NCI-H1092 treated with DMSO at 0.1 percent for 48 hours (cell line): ENCODE results near the gene NOX1.
A peak's percentile ranks its signal among the peaks of the same experiment; 100 is the strongest.

Source experiments
- DNase-seq: peaks from one replicate; lab custom pipeline; 2025; lab: John Stamatoyannopoulos, UW

Gene NOX1

DNA sequence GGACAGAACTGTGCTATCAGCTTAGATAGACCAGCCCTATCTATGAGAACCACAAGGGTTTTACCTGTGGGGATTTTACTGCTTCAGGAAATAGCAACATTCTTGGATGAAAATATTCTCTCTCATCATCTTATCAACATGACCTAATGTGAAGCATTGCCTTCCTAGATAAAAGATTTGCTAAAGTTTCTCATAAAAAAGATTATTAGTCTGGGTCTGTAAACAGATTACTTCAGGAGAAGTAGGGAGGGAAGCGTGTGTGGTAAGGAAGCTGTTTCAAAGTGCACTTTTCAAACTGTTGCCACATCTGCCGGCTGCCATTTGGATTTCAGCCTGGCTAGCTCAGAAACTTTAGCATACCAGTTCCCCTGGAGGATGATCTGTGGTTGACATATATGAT lies at the start of gene NOX1:
Gene NOX1, minus strand, starts transcription at position 35 of the 400 bp plus-strand sequence. CDS start 220 bp downstream, outside the sequence.
- no peak for DNase-seq

DNA sequence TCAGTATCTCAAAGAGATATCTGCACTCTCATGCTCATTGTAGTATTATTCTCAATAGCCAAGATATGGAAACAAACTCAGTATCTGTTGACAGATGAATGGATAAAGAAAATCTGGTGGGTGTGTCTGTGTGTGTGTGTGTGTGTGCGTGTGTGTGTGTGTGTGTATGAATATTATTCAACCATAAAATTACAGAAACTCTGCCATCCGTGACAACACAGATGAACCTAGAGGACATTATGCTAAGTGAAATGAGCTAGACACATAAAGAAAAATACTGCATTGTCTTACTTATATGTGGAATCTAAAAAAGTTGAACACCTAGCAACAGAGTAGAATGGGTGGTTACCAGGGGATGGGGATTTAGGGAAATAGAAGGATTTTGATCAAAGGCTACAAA lies 41.4 kb upstream of the NOX1 start:
- DNase-seq: no peak

DNA sequence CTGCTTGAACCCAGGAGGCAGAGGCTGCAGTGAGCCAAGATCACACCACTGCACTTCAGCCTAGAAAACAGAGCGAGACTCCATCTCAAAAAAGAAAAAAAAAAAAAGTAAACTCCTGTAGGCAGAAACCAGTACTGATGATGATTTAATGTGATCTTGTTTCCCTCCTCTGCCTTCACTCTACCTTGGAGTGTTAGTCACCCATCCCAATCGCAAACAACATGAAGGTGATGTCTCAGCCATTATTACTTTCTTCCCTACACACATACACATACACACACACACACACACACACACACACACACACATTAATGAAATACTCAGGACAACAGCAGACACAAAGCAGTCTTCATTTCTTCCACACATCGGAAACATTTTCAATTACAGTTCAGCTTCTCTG lies 39.0 kb upstream of the NOX1 start:
- no peak for DNase-seq

DNA sequence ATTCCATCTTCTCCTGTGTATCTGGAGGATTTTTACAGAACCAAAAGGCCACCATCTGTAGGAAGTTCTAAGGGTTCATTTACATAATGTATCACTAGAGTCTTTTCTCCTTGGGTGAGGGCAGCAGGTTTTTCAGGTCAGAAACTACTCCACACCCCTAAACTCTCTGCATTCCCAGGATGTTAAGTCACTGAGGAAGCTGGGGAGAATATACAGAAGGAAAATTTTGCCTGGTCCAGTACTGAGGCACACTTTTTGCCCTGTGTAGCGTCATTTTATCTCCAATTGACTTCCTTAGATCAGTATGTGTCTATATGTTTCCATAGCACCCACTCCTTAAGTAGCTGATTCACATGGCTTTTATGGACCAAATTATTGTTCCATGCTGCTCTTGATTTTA lies 37.6 kb upstream of the NOX1 start:
- no peak for DNase-seq

DNA sequence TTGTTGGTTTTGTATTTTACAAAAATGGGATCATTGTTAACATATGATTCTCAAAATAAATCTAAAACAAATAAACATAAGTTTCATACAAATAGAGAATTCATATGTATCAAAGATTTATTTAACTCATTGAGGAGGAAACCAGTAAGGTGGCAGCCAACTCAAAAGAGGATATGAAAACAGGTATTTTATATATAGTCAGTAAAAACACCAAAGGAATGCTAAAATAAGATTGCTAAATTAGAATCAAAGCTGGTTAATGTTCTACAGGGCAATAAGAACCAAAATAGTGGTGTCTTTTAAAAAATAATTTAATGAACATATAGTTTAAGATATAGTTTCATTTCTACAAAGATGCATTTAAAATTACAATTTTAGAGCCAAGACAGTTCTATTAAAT lies 31.5 kb upstream of the NOX1 start:
- no peak for DNase-seq

DNA sequence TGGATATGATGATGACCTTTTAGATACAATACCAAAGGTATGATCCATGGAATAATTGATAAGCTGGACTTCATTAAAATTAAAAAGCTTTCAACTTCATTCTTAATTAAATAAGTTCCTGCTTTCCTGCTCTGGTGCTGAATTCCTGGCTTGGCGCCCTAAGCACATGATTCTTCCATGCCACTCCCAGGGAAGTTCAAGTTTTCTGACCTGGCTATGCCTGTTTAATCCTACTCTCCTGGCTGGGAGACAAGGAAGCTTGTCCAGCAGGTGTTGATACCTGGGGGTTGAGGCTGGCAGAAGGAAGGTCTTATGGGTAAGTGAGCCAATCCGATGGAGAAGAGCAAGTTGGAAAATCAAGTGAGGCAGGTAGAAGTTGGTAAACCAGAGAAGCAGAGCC lies 30.3 kb upstream of the NOX1 start:
- DNase-seq: no peak

DNA sequence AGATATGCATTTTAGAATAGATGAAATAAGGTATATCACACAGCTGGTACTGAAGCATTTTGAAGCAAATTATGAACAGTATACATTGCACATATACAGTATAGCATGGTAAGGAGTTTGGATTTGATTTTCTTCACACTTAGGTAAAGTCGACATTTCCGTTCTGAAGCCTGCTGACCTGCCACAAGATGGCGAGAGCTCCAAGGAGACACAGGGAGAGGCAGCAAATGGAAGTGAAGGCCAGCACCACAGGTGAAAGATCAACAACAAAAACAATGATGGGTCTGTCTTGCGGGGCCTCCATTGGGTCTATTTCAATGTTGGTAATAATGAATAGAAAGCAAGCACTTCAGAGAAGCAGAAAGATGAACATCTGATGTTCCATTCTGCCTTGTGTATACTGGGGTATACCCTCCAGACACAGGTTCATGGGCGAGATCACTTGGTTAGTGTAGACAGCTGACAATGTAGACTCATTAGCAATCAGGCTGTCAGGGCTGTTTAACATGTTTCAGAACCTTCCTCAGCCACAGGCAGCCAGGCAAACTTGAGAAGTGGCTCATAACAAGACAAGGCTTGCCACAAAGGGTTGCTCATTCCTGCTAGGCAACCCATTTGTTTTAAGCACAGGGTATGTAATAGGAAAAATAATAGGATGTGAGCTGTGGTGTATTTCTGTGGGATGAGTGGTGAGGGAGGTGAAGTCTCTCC lies 21.4 kb upstream of the NOX1 start:
- DNase-seq: peak; percentile 18

DNA sequence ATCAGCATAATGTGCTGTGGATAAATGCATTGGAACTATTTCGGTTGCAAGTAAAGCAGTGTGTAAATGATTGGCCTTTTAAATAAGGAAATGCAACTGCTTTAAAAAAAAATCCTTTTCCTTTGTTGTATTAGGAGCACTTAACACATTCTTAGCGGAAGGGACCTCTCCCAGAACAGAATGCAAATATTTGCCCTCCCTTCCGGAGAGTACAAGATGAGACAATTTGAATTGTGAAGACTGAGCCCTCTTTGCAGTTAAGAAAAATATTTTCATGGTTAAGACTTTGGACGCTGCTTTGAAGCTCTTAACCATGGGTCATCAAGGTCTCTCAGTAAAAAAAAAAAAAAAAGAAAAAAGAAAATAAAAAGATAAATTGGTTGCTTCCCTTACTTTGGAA lies 9.5 kb upstream of the NOX1 start:
- no peak for DNase-seq

DNA sequence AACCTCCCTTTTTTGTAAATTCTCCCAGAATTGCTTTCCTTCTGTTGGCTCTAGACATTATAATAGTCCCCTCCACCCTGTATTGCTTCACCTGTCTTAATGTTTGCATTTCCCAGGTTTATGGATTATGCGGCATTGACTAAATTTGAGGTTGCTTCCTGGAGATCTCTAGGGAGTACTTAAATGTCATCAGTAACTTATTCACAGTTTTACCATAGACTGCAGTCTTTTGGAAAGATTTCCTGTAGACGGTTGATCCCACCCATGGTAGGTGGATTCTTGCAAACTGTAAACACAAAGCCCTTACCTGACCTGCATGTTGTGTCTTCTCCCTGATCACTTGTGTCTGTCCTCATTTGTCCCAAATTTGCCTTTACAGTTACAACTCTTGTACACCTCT lies 6.2 kb upstream of the NOX1 start:
- DNase-seq: no peak

DNA sequence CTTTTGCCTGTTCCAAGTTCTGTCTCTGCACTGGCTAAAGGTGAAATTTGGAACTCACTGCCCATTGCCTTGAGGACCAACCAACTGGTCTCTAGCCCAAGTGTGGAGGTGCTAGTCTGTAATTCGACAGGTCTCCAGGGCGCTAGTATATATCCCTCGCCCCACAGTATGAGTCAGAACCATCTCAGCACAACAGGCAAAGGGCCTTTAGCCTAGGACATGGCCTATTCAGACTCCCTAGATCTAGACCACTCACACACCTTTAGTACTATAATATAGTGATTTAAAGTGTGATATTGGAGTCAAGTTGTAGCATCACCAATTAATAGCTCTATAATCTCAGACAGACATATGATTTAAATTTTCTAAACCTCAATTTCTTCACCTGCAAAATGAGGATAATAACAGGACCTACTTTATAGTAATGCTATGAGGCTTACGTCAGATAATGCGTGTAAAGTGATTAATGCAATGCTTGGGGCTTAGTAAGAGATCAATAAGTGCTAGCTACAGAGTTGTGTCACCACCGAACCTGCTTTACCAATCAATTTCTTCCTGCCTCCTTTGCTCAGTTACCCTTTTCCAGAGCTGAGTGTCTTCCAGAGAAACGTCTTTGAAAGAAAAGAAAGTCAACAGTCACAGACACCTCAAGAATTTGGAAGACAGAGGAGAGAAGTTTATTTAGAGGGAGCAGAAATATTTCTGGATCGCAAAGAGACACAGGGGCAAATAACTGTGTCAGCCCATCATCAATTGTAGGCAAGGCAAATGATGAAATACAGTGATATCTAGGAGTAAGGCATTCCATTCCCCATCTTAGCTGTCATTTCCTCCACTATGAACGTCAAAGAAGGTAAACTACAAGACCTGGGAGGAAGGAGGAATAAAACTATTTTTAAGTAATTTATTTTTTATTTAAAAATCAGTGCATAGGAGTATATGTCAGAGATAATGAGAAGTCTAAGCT lies 2.3 kb downstream of the NOX1 start:
- DNase-seq: no peak

DNA sequence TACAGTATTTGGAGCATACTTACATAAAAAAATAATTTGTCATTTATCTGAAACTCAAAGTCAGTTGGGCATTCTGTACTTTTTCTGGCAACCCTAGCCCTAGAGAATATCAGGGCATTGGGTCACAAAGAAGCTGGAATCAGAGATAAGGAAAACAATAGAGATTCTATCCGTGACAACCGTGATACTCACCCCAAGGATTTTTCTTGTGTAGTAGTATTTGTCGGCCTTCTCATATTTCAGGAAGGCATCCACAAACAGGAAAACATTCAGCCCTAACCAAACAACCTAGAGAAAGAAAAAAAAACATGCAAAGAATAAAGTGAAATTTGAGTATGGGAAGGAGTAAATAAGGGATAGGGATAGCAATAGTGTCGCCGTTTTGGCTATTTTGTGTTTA lies 3.6 kb downstream of the NOX1 start:
- no peak for DNase-seq

DNA sequence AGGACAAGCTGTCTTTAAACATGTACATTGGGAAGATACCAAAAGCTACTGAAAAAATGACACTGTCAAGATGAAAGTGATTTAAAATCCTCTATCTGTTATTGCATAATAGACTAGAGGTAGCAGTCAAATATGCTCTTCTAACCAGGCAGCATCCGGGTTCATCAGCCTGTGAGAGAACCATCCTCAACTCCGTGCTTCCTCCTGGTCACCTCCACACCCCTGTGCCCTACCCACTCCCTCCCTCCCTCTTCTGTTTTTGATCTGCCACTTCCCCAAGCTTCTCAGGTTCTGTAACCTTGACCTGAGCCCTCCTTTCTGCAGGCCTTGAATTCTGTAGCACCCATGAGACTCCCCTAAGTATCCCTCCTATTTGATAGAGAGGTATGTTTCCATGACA lies 5.9 kb downstream of the NOX1 start:
- DNase-seq: no peak

DNA sequence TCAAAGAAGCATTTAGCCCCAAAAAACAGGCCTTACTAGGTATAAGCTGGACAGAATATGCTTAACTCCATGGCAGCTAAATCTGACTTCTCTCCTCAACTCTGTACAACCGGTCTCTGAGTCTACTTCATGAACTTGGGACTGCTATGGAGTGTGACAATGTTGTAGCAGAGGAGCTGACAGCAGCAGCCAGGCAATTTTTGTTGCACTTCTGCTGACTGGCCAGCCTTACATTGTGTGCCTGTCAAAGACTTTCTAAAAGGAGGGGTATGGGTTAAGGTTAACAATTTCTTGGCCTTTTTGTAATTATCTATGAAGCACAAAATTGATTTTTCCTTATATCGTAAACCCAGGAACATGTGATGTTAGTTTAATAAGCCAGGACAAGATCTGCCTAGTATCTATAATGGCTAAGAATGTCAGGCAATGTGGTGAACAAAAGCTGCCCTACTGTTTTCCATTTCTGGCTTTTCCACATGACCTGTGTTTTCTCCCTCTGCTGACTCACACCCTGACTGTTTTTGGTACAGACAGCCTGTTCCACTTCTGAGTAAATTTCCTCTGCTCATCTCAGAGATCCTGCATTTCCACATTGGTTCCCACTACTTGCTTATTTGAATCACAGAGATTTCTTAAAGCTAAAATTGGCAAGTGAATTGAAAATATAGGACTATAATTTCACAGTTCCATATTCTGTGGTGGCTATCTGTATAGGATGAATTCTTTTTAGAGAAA lies 9.3 kb downstream of the NOX1 start:
- DNase-seq: no peak

DNA sequence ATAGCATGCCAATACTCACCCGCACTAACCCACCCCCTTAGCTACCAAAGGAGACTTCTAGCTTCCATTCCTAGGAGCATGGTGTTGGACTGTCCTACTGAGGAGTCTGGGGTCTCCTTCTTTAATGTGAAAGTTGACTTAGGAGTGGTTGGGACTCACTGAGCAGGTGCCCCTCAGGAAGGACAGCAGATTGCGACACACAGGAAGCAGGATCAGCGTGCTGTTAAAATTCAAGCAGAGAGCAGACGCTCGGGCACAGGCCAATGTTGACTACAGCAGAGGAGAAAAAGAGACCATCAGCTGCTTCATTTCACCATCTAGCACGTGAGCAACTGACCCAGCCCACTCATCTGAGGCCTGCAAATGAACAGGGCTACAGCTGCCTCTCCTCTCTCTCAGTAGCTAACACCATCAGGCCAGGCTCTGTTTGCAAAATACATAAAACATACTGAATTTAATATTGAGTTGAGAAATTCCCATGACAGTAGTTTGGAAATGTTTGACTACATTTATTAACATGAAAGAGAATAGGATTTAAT lies 10.8 kb downstream of the NOX1 start:
- no peak for DNase-seq

DNA sequence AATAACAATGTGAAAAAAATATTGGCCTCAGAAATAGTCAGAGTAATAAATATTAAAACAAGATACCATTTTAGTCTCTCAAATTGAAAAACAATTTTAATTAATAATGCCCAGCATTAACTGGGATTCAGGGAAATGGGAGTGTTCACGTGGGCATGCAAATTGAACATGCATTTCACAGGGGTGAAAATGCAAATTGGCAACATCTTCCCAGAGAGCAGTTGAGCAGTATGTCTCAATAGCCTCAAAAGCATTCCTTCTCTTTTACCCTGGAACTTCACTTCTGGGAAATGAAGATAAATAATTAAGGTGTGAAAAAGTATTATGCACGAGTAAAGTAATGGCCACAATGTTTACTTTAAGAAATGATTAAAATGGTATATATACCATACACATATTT lies 21.3 kb downstream of the NOX1 start:
- no peak for DNase-seq

DNA sequence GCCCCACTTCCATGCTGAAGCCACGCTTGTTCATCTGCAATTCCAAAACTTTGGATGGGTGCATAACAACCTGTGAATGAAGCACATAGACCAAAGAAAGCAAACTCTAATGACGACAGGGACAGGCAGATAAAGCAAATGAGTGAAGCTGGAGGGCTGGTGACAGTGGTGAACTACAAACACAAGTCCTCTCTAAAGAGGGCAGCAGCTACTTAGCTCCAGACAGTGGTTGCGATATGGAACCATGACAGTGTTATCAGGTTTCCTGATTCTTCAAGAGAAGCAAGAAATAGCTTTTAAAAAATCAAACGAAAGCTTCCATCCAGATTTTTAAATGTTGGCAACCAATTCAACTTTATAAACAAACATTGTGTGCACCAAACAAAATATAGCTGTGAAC lies 23.8 kb downstream of the NOX1 start:
- DNase-seq: no peak

DNA sequence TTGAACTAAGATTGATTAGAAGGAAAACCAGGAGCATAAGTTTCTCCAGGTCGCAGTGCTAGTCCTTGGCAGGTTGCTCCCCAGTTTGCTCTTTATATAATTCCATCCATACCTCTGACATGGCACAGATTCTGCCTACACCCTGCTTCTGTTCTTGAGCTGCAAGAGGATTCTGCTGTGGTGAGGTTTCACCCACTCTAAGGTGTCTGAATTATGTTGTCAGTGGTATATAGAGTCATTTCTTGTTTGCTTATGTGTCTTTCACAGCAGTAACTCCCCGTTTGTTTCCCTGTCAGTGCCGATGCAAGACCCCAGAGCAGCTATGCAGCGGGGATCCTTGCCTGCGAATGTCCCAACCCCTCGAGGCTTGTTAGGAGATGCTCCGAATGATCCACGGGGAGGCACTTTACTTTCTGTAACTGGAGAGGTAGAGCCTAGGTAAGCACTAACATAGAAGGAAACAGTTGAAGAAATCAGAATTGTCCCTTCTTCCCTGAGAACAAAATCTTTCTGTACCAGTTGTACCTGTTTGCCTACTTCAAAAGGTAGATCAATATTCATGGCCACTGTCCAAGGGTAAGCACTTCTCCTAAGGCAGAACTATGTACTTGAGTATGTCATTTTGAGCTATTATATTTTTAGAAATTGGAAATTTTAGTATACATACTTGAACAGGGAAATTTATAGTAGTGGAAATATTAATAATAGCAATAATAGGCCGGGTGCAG lies 42.8 kb downstream of the NOX1 start:
- no peak for DNase-seq

DNA sequence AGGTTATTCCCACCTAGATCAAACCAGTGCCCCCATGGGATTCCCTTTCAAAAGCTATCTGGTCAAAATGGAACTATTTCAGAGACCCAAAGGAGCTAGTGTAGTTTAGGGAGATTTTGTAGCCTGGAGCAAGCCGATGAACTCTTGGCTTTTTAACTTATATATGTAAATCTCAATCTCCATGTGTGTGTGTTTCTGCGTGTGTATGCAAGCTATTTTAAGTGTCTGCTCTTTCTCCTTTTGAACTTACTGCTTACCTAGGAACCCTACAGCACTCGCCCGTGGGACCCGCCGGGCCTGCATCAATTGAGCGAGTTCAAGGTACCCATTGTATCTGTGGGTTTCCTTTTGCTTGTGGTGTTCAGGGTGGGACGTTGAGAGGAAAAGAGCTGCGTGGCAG lies 43.6 kb downstream of the NOX1 start:
- DNase-seq: no peak

DNA sequence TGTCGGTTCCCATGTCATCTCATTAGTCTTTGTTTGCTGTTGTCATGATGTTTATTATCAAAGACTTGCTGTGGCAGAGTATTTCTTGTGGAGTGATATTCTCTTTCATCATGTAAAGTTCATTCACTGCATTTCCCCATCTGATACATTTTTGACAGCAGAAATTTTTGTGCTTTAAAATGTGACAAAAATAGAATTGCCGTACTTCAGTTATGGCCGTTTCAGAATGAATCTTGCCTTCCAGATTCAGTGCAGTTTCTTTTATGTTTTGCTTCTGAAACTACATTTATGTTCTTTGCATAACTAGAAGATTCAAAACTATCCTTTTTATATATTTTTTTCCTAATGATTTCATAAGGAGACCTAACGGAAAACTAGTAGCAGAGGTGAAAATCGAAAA lies 44.0 kb downstream of the NOX1 start:
- DNase-seq: no peak

DNA sequence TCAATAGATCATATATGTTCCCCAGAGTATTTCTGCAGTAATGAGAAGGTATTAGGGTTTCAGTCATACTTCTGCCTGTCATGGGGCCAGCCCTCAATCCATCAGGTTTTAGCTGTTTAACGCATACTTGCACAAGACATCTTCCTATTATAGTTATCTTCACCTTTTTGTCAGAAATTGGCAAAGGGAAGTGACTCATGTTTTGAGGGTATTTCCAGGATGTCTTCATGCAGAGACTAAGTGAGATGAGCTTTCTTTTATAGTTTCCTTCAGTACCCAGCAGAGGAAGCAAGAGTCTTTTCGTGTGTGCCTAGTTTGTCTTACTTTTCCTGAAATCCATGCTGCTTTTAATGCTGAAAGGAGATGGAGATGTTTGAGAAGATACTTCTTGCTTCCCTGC lies 44.4 kb downstream of the NOX1 start:
- DNase-seq: no peak

DNA sequence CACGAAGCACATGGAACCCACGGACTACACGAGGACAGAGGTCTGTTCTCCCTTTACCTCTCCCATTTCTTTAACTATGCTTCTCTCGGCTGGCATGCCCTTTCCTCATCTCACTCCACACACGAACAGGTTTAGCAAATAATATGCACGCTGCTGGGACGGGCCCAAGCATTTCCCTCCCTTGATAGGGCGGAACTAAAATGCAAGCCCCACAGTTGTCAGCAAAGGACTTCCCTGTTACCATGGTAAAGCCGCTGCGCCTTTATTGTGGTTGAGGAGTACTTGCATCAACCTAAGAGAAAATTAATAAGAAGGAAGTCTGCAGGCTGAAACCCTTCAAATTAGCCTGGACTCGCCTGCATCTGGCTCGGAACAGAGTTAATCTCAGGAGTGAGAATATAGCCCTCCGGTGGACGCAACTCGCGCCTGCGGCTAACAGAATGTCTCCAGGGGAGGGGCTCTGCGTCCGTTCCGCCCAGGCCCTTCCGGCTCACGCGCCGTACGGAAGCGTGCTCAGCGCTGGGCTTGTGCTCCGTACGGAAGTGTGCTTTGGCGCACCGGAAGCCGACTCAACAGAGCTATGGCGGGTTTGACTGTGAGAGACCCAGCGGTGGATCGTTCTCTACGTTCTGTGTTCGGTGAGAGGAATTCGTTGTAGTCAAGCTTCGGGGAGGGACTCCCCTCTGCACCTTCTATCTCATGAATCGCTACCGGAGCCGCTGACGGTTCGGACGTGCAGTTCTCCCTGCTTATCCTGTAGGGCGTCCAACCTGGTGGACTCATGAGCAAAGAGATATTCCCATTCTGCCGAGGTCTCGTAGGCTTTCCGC lies 54.1 kb downstream of the NOX1 start, which contains the start of gene CSTF2:
Gene CSTF2, plus strand, starts transcription at position 555 of the 830 bp plus-strand sequence. Its CDS starts 26 bp downstream, at position 581.
- DNase-seq: peak; percentile 85
